ENCODE measurements around the gene NEIL3.

- TF ChIP-seq CTCF (IDR thresholded peaks at IDR 0.05; ENCODE audit: low read depth, low read length, poor library complexity, severe bottlenecking): no peak
- TF ChIP-seq EZH2phosphoT487 (IDR thresholded peaks at IDR 0.05; ENCODE audit: borderline replicate concordance, low read length): no peak
Measured at GRCh38 chr4:177391287-177391686, 81.6 kb downstream of the NEIL3 start.
